ENCODE results near the gene PMAIP1.

Gene PMAIP1

DNA sequence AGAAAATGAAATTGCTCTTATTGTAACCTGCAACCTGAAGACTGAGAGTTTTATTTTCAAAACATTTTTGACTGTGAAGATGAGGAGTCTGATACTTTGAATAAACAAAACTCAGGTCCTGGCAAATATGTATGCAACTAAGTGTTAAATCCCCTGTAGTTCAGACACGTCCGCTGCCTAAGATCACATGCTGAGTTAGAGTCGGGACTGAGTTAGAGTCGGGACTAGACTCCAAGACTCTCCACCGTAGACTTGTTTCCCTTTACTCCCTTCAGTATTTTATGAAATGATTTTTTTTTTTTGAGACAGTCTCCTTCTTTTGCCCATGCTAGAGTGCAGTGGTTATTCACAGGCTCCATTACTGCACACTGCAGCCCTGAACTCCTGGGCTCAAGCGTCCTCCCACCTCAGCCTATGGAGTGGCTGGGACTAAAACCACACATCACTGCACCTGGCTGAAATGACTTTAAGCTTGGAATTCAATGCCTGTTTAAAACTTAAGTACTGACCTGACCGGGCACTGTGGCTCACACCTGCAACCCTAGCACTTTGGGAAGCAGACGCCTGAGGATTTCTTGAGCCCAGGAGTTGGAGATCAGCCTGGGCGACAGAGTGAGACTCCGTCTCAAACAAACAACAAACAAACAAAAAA is 28.0 kb upstream of the PMAIP1 start:
- ChIA-PET POLR2A (no interaction called here), CTCF (no interaction called here)
- DNase-seq (ENCODE audit: low read depth, low spot score) = no peak
- TF ChIP-seq, protein P1, sequence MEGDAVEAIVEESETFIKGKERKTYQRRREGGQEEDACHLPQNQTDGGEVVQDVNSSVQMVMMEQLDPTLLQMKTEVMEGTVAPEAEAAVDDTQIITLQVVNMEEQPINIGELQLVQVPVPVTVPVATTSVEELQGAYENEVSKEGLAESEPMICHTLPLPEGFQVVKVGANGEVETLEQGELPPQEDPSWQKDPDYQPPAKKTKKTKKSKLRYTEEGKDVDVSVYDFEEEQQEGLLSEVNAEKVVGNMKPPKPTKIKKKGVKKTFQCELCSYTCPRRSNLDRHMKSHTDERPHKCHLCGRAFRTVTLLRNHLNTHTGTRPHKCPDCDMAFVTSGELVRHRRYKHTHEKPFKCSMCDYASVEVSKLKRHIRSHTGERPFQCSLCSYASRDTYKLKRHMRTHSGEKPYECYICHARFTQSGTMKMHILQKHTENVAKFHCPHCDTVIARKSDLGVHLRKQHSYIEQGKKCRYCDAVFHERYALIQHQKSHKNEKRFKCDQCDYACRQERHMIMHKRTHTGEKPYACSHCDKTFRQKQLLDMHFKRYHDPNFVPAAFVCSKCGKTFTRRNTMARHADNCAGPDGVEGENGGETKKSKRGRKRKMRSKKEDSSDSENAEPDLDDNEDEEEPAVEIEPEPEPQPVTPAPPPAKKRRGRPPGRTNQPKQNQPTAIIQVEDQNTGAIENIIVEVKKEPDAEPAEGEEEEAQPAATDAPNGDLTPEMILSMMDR (IDR thresholded peaks at IDR 0.05; ENCODE audit: insufficient read depth, low read length, missing control alignments) = no peak
- H3K4me3 ChIP-seq (ENCODE audit: low read depth, low read length) = no peak overlapping the region

DNA sequence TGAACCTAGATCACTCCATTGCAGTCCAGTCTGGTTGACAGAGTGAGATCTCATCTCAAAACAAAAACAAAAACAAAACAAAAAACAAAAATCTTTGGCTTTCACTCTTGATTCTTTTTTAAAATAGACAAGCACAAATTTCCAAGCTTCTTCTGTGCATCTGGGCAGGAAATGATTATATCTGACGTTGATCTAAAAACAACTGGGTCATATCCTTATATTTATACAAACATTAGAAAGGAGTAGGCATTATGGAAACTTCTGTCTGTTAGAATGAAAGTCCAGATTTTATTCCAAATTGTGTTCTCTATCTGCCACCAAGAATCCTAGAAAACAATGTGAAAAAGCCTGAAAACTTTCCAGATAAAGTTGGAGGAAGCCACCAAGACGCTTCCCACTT is 26.2 kb upstream of the PMAIP1 start:
- ChIA-PET POLR2A (no interaction called here), CTCF (interaction anchor here (0.7 to 1.3 kb wide), 2 partner anchors 26 to 37 kb away, joined by 3 read pairs; no protein-coding TSS in a partner anchor)
- TF ChIP-seq, protein P1 (IDR thresholded peaks at IDR 0.05; ENCODE audit: insufficient read depth, low read length, missing control alignments) = no peak
- H3K4me3 ChIP-seq (ENCODE audit: low read depth, low read length) = no peak overlapping the region
- DNase-seq (ENCODE audit: low read depth, low spot score) = no peak

DNA sequence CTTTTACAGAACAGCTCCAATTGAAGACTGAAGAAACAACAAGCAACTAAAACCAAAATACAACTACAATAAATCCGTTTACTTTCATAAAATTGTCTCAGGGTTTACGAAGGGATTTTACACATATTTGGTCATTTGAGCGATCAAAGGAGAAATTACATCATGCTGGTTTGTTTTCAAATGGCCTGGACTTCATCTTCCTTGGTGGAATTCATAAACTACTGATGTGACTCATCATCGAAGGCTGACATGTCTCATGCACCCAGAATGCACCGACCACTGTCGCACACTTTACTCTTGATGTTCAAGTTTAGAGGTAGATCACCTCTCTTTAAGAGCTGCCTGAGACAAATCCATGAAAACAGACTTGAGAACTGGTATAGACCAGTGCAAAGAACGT is 25.6 kb upstream of the PMAIP1 start:
- CTCF ChIA-PET = interaction anchor here (1.3 kb wide), 1 partner anchor 37 kb away, joined by 3 read pairs; no protein-coding TSS in a partner anchor
- DNase-seq (ENCODE audit: low read depth, low spot score) = peak; percentile 70
- POLR2A ChIA-PET = interaction anchor here (1.0 kb wide), 1 partner anchor 26 kb away, joined by 3 read pairs; the partner anchor contains the start of gene PMAIP1

GRCh38 chr18:59876310-59876626 is 23.5 kb upstream of the PMAIP1 start:
- POLR2A ChIA-PET = no interaction called here
- DNase-seq (ENCODE audit: low read depth, low spot score) = no peak
- TF ChIP-seq, protein P1 (IDR thresholded peaks at IDR 0.05; ENCODE audit: insufficient read depth, low read length, missing control alignments) = no peak
- CTCF ChIA-PET = interaction anchor here (1.0 to 1.8 kb wide), 3 partner anchors 8 to 39 kb away, joined by 3 to 4 read pairs (median 3); no protein-coding TSS in a partner anchor
- H3K4me3 ChIP-seq (ENCODE audit: low read depth, low read length) = no peak overlapping the region

More for the DNA sequence above, 25.6 kb upstream of the PMAIP1 start:
- no peak overlapping the region for H3K4me3 ChIP-seq (ENCODE audit: low read depth, low read length)
- TF ChIP-seq, protein P1 (IDR thresholded peaks at IDR 0.05; ENCODE audit: insufficient read depth, low read length, missing control alignments) = no peak

GRCh38 chr18:59877361-59877760 is 22.4 kb upstream of the PMAIP1 start:
- CTCF ChIA-PET = interaction anchor here (1.4 kb wide), 1 partner anchor 40 kb away, joined by 3 read pairs; no protein-coding TSS in a partner anchor
- no peak for DNase-seq (ENCODE audit: low read depth, low spot score)

GRCh38 chr18:59878644-59879043 is 21.2 kb upstream of the PMAIP1 start:
- ChIA-PET POLR2A (interaction anchor here (0.6 to 1.0 kb wide), 2 partner anchors 21 to 213 kb away, joined by 4 read pairs; partner anchors contain the start of gene PMAIP1), CTCF (interaction anchor here (0.8 to 1.3 kb wide), 2 partner anchors 41 to 249 kb away, joined by 3 to 5 read pairs; no protein-coding TSS in a partner anchor)
- TF ChIP-seq, protein P1 (IDR thresholded peaks at IDR 0.05; ENCODE audit: insufficient read depth, low read length, missing control alignments) = no peak
- no peak overlapping the region for H3K4me3 ChIP-seq (ENCODE audit: low read depth, low read length)
- DNase-seq (ENCODE audit: low read depth, low spot score) = no peak

More at GRCh38 chr18:59877361-59877760, 22.4 kb upstream of the PMAIP1 start:
- no peak overlapping the region for H3K4me3 ChIP-seq (ENCODE audit: low read depth, low read length)
- TF ChIP-seq, protein P1 (IDR thresholded peaks at IDR 0.05; ENCODE audit: insufficient read depth, low read length, missing control alignments) = no peak
- POLR2A ChIA-PET = no interaction called here

All from AG04449 (cell line).